ENCODE data around the gene VTCN1. TPM values are rescaled to one million over a fixed set of nuclear protein-coding genes. Genes with fewer than 3 reads are reported as not detected.

The VTCN1 gene
- total RNA-seq, 1 experiment from 2014 or later, result not detected

DNA sequence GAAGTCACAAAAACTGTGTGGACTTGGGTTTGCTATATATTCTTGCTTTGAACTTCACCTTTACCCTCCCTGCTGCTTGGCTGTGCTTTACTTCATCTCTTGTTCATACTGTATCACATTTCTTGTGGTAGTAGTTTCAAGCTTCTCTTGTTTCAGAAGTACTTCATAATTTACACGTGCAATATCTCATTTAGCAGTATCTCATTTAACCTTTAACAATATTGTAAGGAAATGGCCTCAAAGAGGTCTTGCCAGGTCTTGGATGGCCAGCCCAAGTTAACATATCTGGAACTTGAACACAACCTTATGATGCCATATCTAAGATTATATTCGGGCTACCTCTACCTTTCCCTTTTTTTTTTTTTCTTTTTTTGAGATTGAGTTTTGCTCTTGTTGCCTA, 87.5 kb downstream of the VTCN1 start:
- ChIA-PET POLR2A (no interaction called here), CTCF (interaction anchor here (0.8 kb wide), 1 partner anchor 672 kb away, joined by 4 read pairs; no protein-coding TSS in a partner anchor)
- intact Hi-C loops (cut with micrococcal nuclease; ENCODE audit: unreplicated experiment) (no loop called here), in situ Hi-C loops (cut with HindIII; ENCODE audit: low pct_unique_long_range_greater_than_20kb, low sequenced_read_pairs) (no loop called here)
- TF ChIP-seq, protein P1, sequence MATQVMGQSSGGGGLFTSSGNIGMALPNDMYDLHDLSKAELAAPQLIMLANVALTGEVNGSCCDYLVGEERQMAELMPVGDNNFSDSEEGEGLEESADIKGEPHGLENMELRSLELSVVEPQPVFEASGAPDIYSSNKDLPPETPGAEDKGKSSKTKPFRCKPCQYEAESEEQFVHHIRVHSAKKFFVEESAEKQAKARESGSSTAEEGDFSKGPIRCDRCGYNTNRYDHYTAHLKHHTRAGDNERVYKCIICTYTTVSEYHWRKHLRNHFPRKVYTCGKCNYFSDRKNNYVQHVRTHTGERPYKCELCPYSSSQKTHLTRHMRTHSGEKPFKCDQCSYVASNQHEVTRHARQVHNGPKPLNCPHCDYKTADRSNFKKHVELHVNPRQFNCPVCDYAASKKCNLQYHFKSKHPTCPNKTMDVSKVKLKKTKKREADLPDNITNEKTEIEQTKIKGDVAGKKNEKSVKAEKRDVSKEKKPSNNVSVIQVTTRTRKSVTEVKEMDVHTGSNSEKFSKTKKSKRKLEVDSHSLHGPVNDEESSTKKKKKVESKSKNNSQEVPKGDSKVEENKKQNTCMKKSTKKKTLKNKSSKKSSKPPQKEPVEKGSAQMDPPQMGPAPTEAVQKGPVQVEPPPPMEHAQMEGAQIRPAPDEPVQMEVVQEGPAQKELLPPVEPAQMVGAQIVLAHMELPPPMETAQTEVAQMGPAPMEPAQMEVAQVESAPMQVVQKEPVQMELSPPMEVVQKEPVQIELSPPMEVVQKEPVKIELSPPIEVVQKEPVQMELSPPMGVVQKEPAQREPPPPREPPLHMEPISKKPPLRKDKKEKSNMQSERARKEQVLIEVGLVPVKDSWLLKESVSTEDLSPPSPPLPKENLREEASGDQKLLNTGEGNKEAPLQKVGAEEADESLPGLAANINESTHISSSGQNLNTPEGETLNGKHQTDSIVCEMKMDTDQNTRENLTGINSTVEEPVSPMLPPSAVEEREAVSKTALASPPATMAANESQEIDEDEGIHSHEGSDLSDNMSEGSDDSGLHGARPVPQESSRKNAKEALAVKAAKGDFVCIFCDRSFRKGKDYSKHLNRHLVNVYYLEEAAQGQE (IDR thresholded peaks at IDR 0.05; ENCODE audit: insufficient read depth in 1 of 2, low read depth in 2 of 2, low read length in 1 of 2), result no peak
- no peak for TF ChIP-seq SIN3A (IDR thresholded peaks at IDR 0.05; ENCODE audit: borderline replicate concordance, insufficient read depth, low read depth, low read length)
- TF ChIP-seq TCF7L2 (IDR thresholded peaks at IDR 0.05; ENCODE audit: low read depth, low read length), result no peak
- TF ChIP-seq, protein P2, sequence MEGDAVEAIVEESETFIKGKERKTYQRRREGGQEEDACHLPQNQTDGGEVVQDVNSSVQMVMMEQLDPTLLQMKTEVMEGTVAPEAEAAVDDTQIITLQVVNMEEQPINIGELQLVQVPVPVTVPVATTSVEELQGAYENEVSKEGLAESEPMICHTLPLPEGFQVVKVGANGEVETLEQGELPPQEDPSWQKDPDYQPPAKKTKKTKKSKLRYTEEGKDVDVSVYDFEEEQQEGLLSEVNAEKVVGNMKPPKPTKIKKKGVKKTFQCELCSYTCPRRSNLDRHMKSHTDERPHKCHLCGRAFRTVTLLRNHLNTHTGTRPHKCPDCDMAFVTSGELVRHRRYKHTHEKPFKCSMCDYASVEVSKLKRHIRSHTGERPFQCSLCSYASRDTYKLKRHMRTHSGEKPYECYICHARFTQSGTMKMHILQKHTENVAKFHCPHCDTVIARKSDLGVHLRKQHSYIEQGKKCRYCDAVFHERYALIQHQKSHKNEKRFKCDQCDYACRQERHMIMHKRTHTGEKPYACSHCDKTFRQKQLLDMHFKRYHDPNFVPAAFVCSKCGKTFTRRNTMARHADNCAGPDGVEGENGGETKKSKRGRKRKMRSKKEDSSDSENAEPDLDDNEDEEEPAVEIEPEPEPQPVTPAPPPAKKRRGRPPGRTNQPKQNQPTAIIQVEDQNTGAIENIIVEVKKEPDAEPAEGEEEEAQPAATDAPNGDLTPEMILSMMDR (IDR thresholded peaks at IDR 0.05), result no peak
- TF ChIP-seq POLR2AphosphoS5 (IDR thresholded peaks at IDR 0.05; ENCODE audit: low read depth, low read length), result no peak
- DNase-seq (ENCODE audit: low read depth, low spot score) (no peak), ATAC-seq (no peak)
- Histone ChIP-seq H3K27ac (ENCODE audit: low read length) (no peak overlapping the region), H3K27me3 (ENCODE audit: control insufficient read depth, insufficient read depth, low read length) (peaks cover 2% of the 10 kb centered on the region; the same call in 1 of the 2 replicates), H3K4me3 (ENCODE audit: low read depth in 2 of 2, low read length in 2 of 2) (no peak overlapping the region), H3K36me3 (ENCODE audit: control insufficient read depth, insufficient read depth, low read length) (no peaks in the 10 kb centered on the region), H3K9me3 (ENCODE audit: control insufficient read depth, insufficient read depth, low read depth, low read length) (no peaks in the 10 kb centered on the region), H3K4me1 (ENCODE audit: control insufficient read depth, insufficient read depth, low read length) (no peaks in the 10 kb centered on the region)
- no TSS peak for BruUV-seq (replicated peaks)

DNA sequence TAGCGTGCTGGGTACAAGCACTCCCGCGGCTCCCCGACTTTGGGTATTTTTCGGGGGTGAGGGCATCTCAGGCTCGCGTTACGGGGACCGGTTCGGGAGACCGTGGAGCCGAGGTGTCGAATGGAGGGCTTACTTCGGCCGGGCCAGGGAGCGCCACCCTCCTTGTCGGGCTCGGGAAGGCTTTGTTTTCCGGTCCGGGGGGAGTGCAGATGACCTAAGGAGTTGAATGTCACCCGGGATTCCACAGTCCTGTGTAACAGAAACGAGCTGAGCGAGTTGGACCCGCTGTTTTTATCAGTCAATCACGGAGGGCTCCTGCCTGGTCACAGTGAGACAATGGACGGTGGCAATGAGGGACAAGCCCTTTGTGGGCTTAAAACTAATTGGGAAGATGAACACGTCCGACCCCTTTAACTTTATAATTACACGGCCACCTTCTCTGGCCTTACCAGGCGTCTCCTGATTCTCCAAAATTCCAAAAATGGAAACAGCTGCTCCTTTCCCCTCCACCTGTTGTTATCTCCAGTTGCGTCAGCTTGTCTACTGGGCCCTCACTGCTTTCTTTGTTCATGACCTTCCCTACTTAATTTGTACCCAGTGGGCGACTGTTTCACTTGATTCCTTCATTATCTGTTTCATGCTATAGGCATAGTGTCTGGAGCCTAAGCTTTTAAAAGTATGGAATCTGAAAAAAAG, 88.2 kb downstream of the VTCN1 start:
- H3K27me3 ChIP-seq (ENCODE audit: control insufficient read depth, insufficient read depth, low read length), result peaks cover 2% of the 10 kb centered on the region; the same call in 1 of the 2 replicates
- peak; percentile 36; the same call in 1 of the 2 replicates for ATAC-seq
- no peak for DNase-seq (ENCODE audit: low read depth, low spot score)
- ChIA-PET POLR2A (no interaction called here), CTCF (interaction anchor here (0.8 kb wide), 1 partner anchor 673 kb away, joined by 4 read pairs; no protein-coding TSS in a partner anchor)
- no TSS peak for BruUV-seq (replicated peaks)
- intact Hi-C loops (cut with micrococcal nuclease; ENCODE audit: unreplicated experiment) (no loop called here), in situ Hi-C loops (cut with HindIII; ENCODE audit: low pct_unique_long_range_greater_than_20kb, low sequenced_read_pairs) (no loop called here)
- no peaks in the 10 kb centered on the region for H3K9me3 ChIP-seq (ENCODE audit: control insufficient read depth, insufficient read depth, low read depth, low read length)
- no peaks in the 10 kb centered on the region for H3K4me1 ChIP-seq (ENCODE audit: control insufficient read depth, insufficient read depth, low read length)
- TF ChIP-seq, protein P2 (IDR thresholded peaks at IDR 0.05), result peak; percentile 43
- TF ChIP-seq SIN3A (IDR thresholded peaks at IDR 0.05; ENCODE audit: borderline replicate concordance, insufficient read depth, low read depth, low read length) (no peak), TCF7L2 (IDR thresholded peaks at IDR 0.05; ENCODE audit: low read depth, low read length) (no peak)
- peak overlapping the region; percentile 86 for H3K27ac ChIP-seq (ENCODE audit: low read length)
- H3K4me3 ChIP-seq (ENCODE audit: low read depth in 2 of 2, low read length in 2 of 2), result peak overlapping the region; percentile 60 to 74
- no peaks in the 10 kb centered on the region for H3K36me3 ChIP-seq (ENCODE audit: control insufficient read depth, insufficient read depth, low read length)

Data from Panc1 (cell line).